Thyroid gland (tissue), 4 donors: ENCODE results near the gene GDNF.

Source experiments
- POLR2A ChIP-seq, 2 donors: fragments of 450-650 bp; IDR thresholded peaks; one replicate each; pipeline ENCODE4 v1.6.1; 2017; ENCODE audit warnings: antibody characterized with exemption in 2 of 2, mild to moderate bottlenecking in 2 of 2, moderate library complexity in 1 of 2
- TF ChIP-seq, protein P1 (sequence below), 6 experiments: fragments of 200-600 bp in 3 of 6; fragments of 450-650 bp in 3 of 6; sonication (generic) in 3 of 6; IDR thresholded peaks; one replicate each; pipeline ENCODE4 v1.5.1; 2016 to 2019; ENCODE audit warnings: antibody characterized with exemption in 6 of 6, mild to moderate bottlenecking in 2 of 6, inconsistent platforms in 1 of 6, moderate library complexity in 1 of 6

DNA sequence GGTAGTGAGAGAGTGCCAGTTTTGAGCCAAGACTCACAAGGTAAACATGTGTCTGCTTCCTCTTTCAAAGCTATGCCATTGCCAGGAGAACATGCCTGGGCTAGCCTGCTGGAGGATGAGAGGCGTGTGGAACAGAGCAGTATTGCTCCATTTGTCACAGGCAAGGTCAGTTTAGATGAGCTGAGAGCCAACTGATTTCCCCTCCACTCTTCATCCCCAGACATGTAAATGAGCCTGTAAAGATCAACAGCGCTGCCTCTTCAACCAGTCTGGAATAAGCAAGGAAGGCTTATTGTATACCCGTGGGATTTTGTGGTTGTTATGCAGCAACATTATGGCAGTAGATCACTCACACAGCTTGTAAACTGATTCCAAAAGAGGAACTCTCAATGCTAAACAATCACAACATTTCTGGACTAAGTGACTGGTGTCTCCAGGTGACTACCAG is 8.2 kb upstream of the GDNF start:
- TF ChIP-seq, protein P1, sequence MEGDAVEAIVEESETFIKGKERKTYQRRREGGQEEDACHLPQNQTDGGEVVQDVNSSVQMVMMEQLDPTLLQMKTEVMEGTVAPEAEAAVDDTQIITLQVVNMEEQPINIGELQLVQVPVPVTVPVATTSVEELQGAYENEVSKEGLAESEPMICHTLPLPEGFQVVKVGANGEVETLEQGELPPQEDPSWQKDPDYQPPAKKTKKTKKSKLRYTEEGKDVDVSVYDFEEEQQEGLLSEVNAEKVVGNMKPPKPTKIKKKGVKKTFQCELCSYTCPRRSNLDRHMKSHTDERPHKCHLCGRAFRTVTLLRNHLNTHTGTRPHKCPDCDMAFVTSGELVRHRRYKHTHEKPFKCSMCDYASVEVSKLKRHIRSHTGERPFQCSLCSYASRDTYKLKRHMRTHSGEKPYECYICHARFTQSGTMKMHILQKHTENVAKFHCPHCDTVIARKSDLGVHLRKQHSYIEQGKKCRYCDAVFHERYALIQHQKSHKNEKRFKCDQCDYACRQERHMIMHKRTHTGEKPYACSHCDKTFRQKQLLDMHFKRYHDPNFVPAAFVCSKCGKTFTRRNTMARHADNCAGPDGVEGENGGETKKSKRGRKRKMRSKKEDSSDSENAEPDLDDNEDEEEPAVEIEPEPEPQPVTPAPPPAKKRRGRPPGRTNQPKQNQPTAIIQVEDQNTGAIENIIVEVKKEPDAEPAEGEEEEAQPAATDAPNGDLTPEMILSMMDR (IDR thresholded peaks at IDR 0.05), result no peak
- no peak for TF ChIP-seq POLR2A (IDR thresholded peaks at IDR 0.05)
